H1 (cell line): ENCODE measurements around the gene CD59. TPM values are rescaled to one million over a fixed set of nuclear protein-coding genes. Genes with fewer than 3 reads are reported as not detected.

Experiments used
- BACH1 ChIP-seq: IDR thresholded peaks from 2 replicates; pipeline ENCODE4 v1.6.1; 2012; ENCODE audit warnings: low read length, improper control_type of control experiment
- BRCA1 ChIP-seq: IDR thresholded peaks from 2 replicates; pipeline ENCODE4 v1.6.1; 2012; ENCODE audit warnings: low read depth, low read length, improper control_type of control experiment
- CHD7 ChIP-seq: fragments of 300-600 bp; sonication (generic); IDR thresholded peaks from 2 replicates; pipeline ENCODE4 v1.7.1; 2012; ENCODE audit warnings: low read length, moderate library complexity, mild to moderate bottlenecking, inconsistent platforms; ENCODE audit not compliant: insufficient replicate concordance
- FOSL1 ChIP-seq: IDR thresholded peaks from 2 replicates; pipeline ENCODE4 v1.6.1; 2011; ENCODE audit warnings: mild to moderate bottlenecking, low read depth, low read length, moderate library complexity; ENCODE audit not compliant: insufficient read depth
- RBBP5 ChIP-seq: IDR thresholded peaks from 2 replicates; pipeline ENCODE4 v1.7.1; 2012; ENCODE audit warnings: low read depth, mild to moderate bottlenecking, inconsistent platforms, low read length, moderate library complexity, borderline replicate concordance
- SIRT6 ChIP-seq: IDR thresholded peaks from one replicate; pipeline ENCODE4 v1.7.1; 2012; ENCODE audit warnings: low read length, inconsistent platforms
- YY1 ChIP-seq: IDR thresholded peaks from 2 replicates; pipeline ENCODE4 v1.6.1; 2011; ENCODE audit warnings: low read depth, mild to moderate bottlenecking, low read length
- polyA plus RNA-seq, 7 experiments: library from polyadenylated mRNA; depleted of rRNA in 3 of 7; stranded (reverse) in 5 of 7; unstranded in 2 of 7; fragments of >200 nt in 5 of 7; fragments of 200-250 nt in 2 of 7; gene quantifications; 1 replicate in 5 of 7; 2 replicates in 1 of 7; 4 replicates in 1 of 7; pipeline versions ENCODE4 v1.2.1 to v1.2.3, GENCODE V29; 2011 to 2013; ENCODE audit warnings: missing spikeins in 2 of 7, mixed read lengths in 2 of 7
- total RNA-seq: library from RNA; stranded (reverse); fragmentation: NEBNext Ultra II Directional; extraction: Animal tissue kit (Norgen Biotek cat#: 25700); gene quantifications from 2 replicates; pipeline ENCODE4 v1.2.1, GENCODE V29; 2021

The CD59 gene
- total and polyA plus RNA-seq, 2 of the 8 experiments (the other 6 are each of a cell fraction or from before 2014, with no cell fraction given): 63.1 to 90.3 TPM

GRCh38 chr11:33735271-33736147 lies 714 bp downstream of the CD59 start (continued):
- TF ChIP-seq YY1: 0 out of 2 replicates have a peak, but pooled peaks have one; percentile 38
- no peak for TF ChIP-seq BRCA1
- TF ChIP-seq SIRT6: no peak
- TF ChIP-seq FOSL1: no peak
- no peak for TF ChIP-seq CHD7
- TF ChIP-seq BACH1: no peak
- TF ChIP-seq RBBP5: peak; percentile 34; the same call in 1 of the 2 replicates
